GM12878 (cell line): ENCODE data around the gene CACNA1G. TPM values are rescaled to one million over a fixed set of nuclear protein-coding genes. Genes with fewer than 3 reads are reported as not detected.

Experiments used
- ATAC-seq: fragments of 200-7000 bp; cut with Tn5 transposase; 3 replicates; pipeline ENCODE4 v1.9.1; 2020; ENCODE audit warnings: mild to moderate bottlenecking, moderate library complexity
- BruUV-seq: library from RNA; stranded (reverse); fragments of 400-500 nt; replicated peaks from 2 replicates; lab custom pipeline; 2021; lab: Mats Ljungman, UMichigan
- CTCF ChIA-PET: fragments of 300-600 bp; sonication (Branson Sonifier 250); formaldehyde crosslinking; extraction: SDS; loops from one replicate; lab custom pipeline; 2021; ENCODE audit warnings: inconsistent platforms; lab: Yijun Ruan, JAX
- POLR2A ChIA-PET: fragments of 350-600 bp; formaldehyde crosslinking; extraction: SDS; loops from one replicate; lab custom pipeline; 2021; ENCODE audit warnings: inconsistent platforms; lab: Charles Lee
- RAD21 ChIA-PET: fragments of 300-600 bp; sonication (Branson Sonifier 250); formaldehyde crosslinking; loops from one replicate; lab custom pipeline; 2023; ENCODE audit warnings: antibody characterized with exemption; ENCODE audit not compliant: unreplicated experiment; lab: Charles Lee
- SMC1A ChIA-PET: fragments of 300-600 bp; sonication (Branson Sonifier 250); formaldehyde crosslinking; loops from one replicate; lab custom pipeline; 2023; ENCODE audit not compliant: unreplicated experiment, uncharacterized antibody; lab: Charles Lee
- DNase-seq: peaks from one replicate; pipeline ENCODE4 v3.0.0-alpha.2; 2011; ENCODE audit warnings: low read depth, low spot score
- FAIRE-seq: peaks from 3 replicates; lab custom pipeline; 2011; peaks lifted over from hg19 to GRCh38; lab: Jason Lieb, UNC
- H2AFZ ChIP-seq: 2 replicates; pipeline ENCODE4 v1.6.0; 2011; ENCODE audit warnings: low read depth, low read length, control low read depth; ENCODE audit not compliant: control insufficient read depth
- H3K27ac ChIP-seq: 2 replicates; pipeline ENCODE4 v1.5.1; 2011; ENCODE audit warnings: control low read depth; ENCODE audit not compliant: control insufficient read depth, insufficient read depth
- H3K27me3 ChIP-seq, 2 experiments: replicated peaks in 1 of 2; 2 replicates each; pipeline versions ENCODE4 v1.6.0 to v1.6.1; 2011; ENCODE audit warnings: low read length in 1 of 2; ENCODE audit not compliant: control insufficient read depth in 2 of 2, insufficient read depth in 2 of 2
- H3K36me3 ChIP-seq, 2 experiments: 2 replicates each; pipeline ENCODE4 v1.5.1; 2011; ENCODE audit warnings: low read length in 1 of 2; ENCODE audit not compliant: control insufficient read depth in 2 of 2, insufficient read depth in 2 of 2
- H3K4me1 ChIP-seq: 2 replicates; pipeline ENCODE4 v1.6.1; 2011; ENCODE audit warnings: mild to moderate bottlenecking, low read length, moderate library complexity, mixed read lengths; ENCODE audit not compliant: control insufficient read depth, insufficient read depth
- H3K4me2 ChIP-seq: 2 replicates; pipeline ENCODE4 v1.6.0; 2011; ENCODE audit warnings: control low read depth; ENCODE audit not compliant: control insufficient read depth, insufficient read depth
- H3K4me3 ChIP-seq: fragments of 200-600 bp; sonication (generic); 2 replicates; pipeline ENCODE4 v1.5.1; 2016
- H3K79me2 ChIP-seq: 2 replicates; pipeline ENCODE4 v1.6.0; 2011; ENCODE audit warnings: low read length; ENCODE audit not compliant: control insufficient read depth, insufficient read depth
- H3K9ac ChIP-seq: 2 replicates; pipeline ENCODE4 v1.8.0; 2011; ENCODE audit warnings: low read length, control low read depth, mixed read lengths; ENCODE audit not compliant: control insufficient read depth, insufficient read depth
- H3K9me3 ChIP-seq: replicated peaks from 3 replicates; pipeline ENCODE4 v1.5.1; 2011; ENCODE audit warnings: mild to moderate bottlenecking, low read length; ENCODE audit not compliant: control insufficient read depth, insufficient read depth
- H4K20me1 ChIP-seq: 2 replicates; pipeline ENCODE4 v1.6.0; 2011; ENCODE audit not compliant: control insufficient read depth, insufficient read depth
- ATF2 ChIP-seq: IDR thresholded peaks from 2 replicates; pipeline ENCODE4 v1.6.1; 2012; ENCODE audit warnings: low read length, inconsistent platforms
- CHD1 ChIP-seq: IDR thresholded peaks from 2 replicates; pipeline ENCODE4 v1.6.1; 2012; ENCODE audit warnings: low read depth, low read length, improper control_type of control experiment
- EGR1 ChIP-seq, 2 experiments: IDR thresholded peaks; 1 replicate in 1 of 2; 2 replicates in 1 of 2; pipeline ENCODE4 v1.6.1; 2011 to 2012; ENCODE audit warnings: low read depth in 2 of 2, low read length in 2 of 2, borderline replicate concordance in 1 of 2, mild to moderate bottlenecking in 1 of 2, moderate library complexity in 1 of 2
- EZH2 ChIP-seq: IDR thresholded peaks from 2 replicates; pipeline ENCODE4 v1.6.1; 2012; ENCODE audit warnings: low read depth, mild to moderate bottlenecking, control low read depth, inconsistent platforms, low read length, borderline replicate concordance; ENCODE audit not compliant: control insufficient read depth
- FOXM1 ChIP-seq: IDR thresholded peaks from 2 replicates; pipeline ENCODE4 v1.6.1; 2012; ENCODE audit warnings: low read depth, mild to moderate bottlenecking, inconsistent platforms, low read length, moderate library complexity
- KAT2A ChIP-seq: conservative IDR thresholded peaks from 2 replicates; pipeline ENCODE4 v1.6.1; 2011; ENCODE audit warnings: low read depth, low read length; ENCODE audit not compliant: control insufficient read depth
- LARP7 ChIP-seq: fragments of 450-650 bp; IDR thresholded peaks from 2 replicates; pipeline ENCODE4 v1.6.1; 2017; ENCODE audit warnings: mild to moderate bottlenecking
- NFYA ChIP-seq: IDR thresholded peaks from 2 replicates; pipeline ENCODE4 v1.6.1; 2011; ENCODE audit warnings: low read depth, mild to moderate bottlenecking, low read length, improper control_type of control experiment, borderline replicate concordance
- NR2C1 ChIP-seq: fragments of 450-650 bp; IDR thresholded peaks from 2 replicates; pipeline ENCODE4 v1.6.1; 2017; ENCODE audit warnings: antibody characterized with exemption, mild to moderate bottlenecking, moderate library complexity
- PAX5 ChIP-seq: IDR thresholded peaks from 2 replicates; pipeline ENCODE4 v1.6.1; 2011; ENCODE audit warnings: low read depth, low read length, borderline replicate concordance
- RAD21 ChIP-seq: IDR thresholded peaks from 2 replicates; pipeline ENCODE4 v1.6.1; 2011; ENCODE audit warnings: mild to moderate bottlenecking, low read depth, low read length, moderate library complexity; ENCODE audit not compliant: insufficient read depth
- SMARCA5 ChIP-seq: fragments of 450-650 bp; IDR thresholded peaks from 2 replicates; pipeline ENCODE4 v1.6.1; 2017; ENCODE audit warnings: mild to moderate bottlenecking
- SUPT20H ChIP-seq: IDR thresholded peaks from 2 replicates; pipeline ENCODE4 v1.6.1; 2011; ENCODE audit warnings: low read depth, mild to moderate bottlenecking, low read length, moderate library complexity, borderline replicate concordance; ENCODE audit not compliant: control insufficient read depth
- ZNF217 ChIP-seq: fragments of 450-650 bp; IDR thresholded peaks from 2 replicates; pipeline ENCODE4 v1.6.1; 2017; ENCODE audit warnings: antibody characterized with exemption, mild to moderate bottlenecking
- WGBS: methylation state at CpG from one replicate; pipeline ENCODE4 v1.1.6; 2016; ENCODE audit warnings: low lambda C conversion rate; ENCODE audit not compliant: insufficient replicate concordance, insufficient coverage; ENCODE audit errors: missing lambda C conversion rate; 5-methylcytosine and 5-hydroxymethylcytosine counted together
- in situ Hi-C: fragments of 300-500 bp; cut with MboI; formaldehyde crosslinking; loops from 9 replicates; pipeline ENCODE4 v1.14.3; 2018; ENCODE audit warnings: mixed read lengths
- intact Hi-C: fragments of 100-400 bp; cut with micrococcal nuclease; formaldehyde crosslinking; loops from one replicate; pipeline ENCODE4 v1.14.2; 2022; ENCODE audit not compliant: unreplicated experiment
- polyA plus RNA-seq, 11 experiments: library from polyadenylated mRNA; depleted of rRNA in 4 of 11; unstranded in 6 of 11; stranded (reverse) in 5 of 11; fragments of >200 nt; fragmentation: Nextera tagmentation in 4 of 11; fragmentation: Illumina TruSeq in 1 of 11; extraction: Ambion mirVana in 4 of 11; extraction: Trizol in 1 of 11; gene quantifications; 1 replicate in 1 of 11; 2 replicates in 10 of 11; pipeline versions ENCODE4 v1.2.1 to v1.2.3, GENCODE V29; 2011 to 2016; ENCODE audit warnings: inconsistent platforms in 2 of 11, missing spikeins in 2 of 11, low read depth in 1 of 11
- total RNA-seq, 4 experiments: library from RNA; depleted of rRNA in 3 of 4; stranded (reverse); fragments of >200 nt in 3 of 4; fragmentation: Illumina TruSeq in 1 of 4; extraction: Trizol in 1 of 4; gene quantifications; 2 replicates each; pipeline versions ENCODE4 v1.2.1 to v1.2.3, GENCODE V29; 2013 to 2021

The CACNA1G gene
- total and polyA plus RNA-seq, 10 of the 15 experiments (the other 5 are each of a cell fraction or from before 2014, with no cell fraction given), result 0.03 to 0.15 TPM; not detected in 8

GRCh38 chr17:50576864-50577263 lies 16.3 kb downstream of the CACNA1G start:
- Histone ChIP-seq H3K79me2 (no peaks in the 10 kb centered on the region), H3K4me1 (no peaks in the 10 kb centered on the region), H4K20me1 (no peaks in the 10 kb centered on the region), H2AFZ (no peak overlapping the region), H3K9ac (no peak overlapping the region), H3K4me2 (no peak overlapping the region), H3K9me3 (no peaks in the 10 kb centered on the region), H3K27ac (no peak overlapping the region), H3K27me3 (peaks cover 0 to 1% of the 10 kb centered on the region in 2 experiments; a peak in 2 of 4 replicates), H3K4me3 (no peak overlapping the region), H3K36me3 (no peaks in the 10 kb centered on the region)
- SMC1A ChIA-PET, result no interaction called here
- ATAC-seq, result no peak
- no TSS peak for BruUV-seq
- CTCF ChIA-PET, result interaction anchor here (0.7 to 1.0 kb wide), 2 partner anchors 8 to 93 kb away, joined by 3 to 4 read pairs; no protein-coding TSS in a partner anchor
- WGBS, result 12% methylated on average over 13 of the region's 13 CpGs
- TF ChIP-seq EZH2, result no peak
- TF ChIP-seq CHD1, result no peak
- TF ChIP-seq SUPT20H, result no peak
- TF ChIP-seq NR2C1, result no peak
- TF ChIP-seq KAT2A, result no peak
- no peak for TF ChIP-seq NFYA
- TF ChIP-seq SMARCA5, result no peak
- no peak for TF ChIP-seq FOXM1
- TF ChIP-seq LARP7, result no peak
- TF ChIP-seq EGR1 (IDR thresholded peaks at IDR 0.05; ENCODE audit: borderline replicate concordance in 1 of 2, low read depth in 2 of 2, low read length in 2 of 2), result no peak
- no peak for TF ChIP-seq PAX5
- TF ChIP-seq ATF2, result no peak
- no peak for TF ChIP-seq ZNF217
- no peak for TF ChIP-seq RAD21
- in situ Hi-C loops, result no loop called here
- DNase-seq, result no peak
- intact Hi-C loops, result no loop called here
- RAD21 ChIA-PET, result no interaction called here
- POLR2A ChIA-PET, result no interaction called here
- no peak for FAIRE-seq
